Measurements from ENCODE around the gene IER3. TPM values are rescaled to one million over a fixed set of nuclear protein-coding genes. Genes with fewer than 3 reads are reported as not detected.

IER3 gene
- total RNA-seq, 1 experiment from 2014 or later: 82.4 TPM

DNA sequence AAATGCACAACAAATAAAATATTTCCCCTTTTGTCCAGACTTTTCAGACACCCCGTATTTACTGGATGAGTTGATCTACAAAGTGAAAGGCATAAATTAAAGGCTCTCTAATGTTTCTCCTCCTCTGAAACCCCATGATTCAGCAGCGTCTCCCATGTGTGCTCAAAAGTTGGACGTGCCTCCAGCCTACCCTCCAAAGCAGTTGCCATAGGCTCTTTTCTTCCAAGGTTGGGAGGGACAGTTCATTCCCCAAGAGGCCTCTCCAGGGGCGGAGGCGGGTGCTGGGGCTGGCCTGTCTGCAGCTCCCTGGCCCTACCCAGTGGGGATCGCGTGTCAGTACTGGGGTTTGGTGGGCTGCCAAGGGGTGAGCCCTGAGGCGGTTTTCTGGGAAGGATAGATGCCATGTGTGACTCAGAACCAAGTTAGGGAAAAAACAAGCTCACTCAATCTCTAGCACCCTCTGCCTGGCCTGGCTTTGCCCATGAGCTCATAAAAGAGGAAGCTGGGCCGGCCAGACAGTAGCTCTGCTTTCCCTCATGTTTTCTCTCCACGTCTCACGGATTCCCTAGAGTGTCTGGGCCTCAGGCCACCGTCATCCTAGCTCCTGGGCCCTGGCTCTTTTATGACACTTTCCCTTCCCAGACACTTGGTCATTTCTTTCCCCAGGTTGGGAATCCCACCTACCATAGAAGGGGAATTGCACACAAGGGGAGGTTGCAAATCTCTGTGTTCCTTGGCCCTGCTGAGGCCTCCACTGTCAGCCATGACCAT is 8.0 kb upstream of the IER3 start:
- CTCF ChIA-PET: interaction anchor here (0.6 to 1.3 kb wide), 7 partner anchors 8 to 165 kb away, joined by 3 to 4 read pairs (median 3); partner anchors contain the start of genes DHX16, IER3 and VARS2
- Mint-ChIP-seq H3K4me3 (no peak overlapping the region), H3K36me3 (no peaks in the 10 kb centered on the region), H3K27ac (no peak overlapping the region), H3K27me3 (ENCODE audit: low read depth) (no peaks in the 10 kb centered on the region; the same call in 1 of the 2 replicates), H3K9me3 (no peaks in the 10 kb centered on the region), H3K4me1 (peaks cover 14% of the 10 kb centered on the region)
- POLR2A ChIA-PET: interaction anchor here (1.8 kb wide), 1 partner anchor 10 kb away, joined by 5 read pairs; the partner anchor contains the start of gene FLOT1
- no peak for DNase-seq (ENCODE audit: low spot score)
- no peak; the same call in 1 of the 2 replicates for ATAC-seq
- TF ChIP-seq ZNF219 (CRISPR knock-in tag; IDR thresholded peaks at IDR 0.05; ENCODE audit: borderline replicate concordance): no peak
- no peak for TF ChIP-seq MXD4 (CRISPR knock-in tag; IDR thresholded peaks at IDR 0.05; ENCODE audit: borderline replicate concordance)
- TF ChIP-seq, protein P1, sequence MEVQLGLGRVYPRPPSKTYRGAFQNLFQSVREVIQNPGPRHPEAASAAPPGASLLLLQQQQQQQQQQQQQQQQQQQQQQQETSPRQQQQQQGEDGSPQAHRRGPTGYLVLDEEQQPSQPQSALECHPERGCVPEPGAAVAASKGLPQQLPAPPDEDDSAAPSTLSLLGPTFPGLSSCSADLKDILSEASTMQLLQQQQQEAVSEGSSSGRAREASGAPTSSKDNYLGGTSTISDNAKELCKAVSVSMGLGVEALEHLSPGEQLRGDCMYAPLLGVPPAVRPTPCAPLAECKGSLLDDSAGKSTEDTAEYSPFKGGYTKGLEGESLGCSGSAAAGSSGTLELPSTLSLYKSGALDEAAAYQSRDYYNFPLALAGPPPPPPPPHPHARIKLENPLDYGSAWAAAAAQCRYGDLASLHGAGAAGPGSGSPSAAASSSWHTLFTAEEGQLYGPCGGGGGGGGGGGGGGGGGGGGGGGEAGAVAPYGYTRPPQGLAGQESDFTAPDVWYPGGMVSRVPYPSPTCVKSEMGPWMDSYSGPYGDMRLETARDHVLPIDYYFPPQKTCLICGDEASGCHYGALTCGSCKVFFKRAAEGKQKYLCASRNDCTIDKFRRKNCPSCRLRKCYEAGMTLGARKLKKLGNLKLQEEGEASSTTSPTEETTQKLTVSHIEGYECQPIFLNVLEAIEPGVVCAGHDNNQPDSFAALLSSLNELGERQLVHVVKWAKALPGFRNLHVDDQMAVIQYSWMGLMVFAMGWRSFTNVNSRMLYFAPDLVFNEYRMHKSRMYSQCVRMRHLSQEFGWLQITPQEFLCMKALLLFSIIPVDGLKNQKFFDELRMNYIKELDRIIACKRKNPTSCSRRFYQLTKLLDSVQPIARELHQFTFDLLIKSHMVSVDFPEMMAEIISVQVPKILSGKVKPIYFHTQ (CRISPR knock-in tag; IDR thresholded peaks at IDR 0.05): no peak
- TF ChIP-seq GRHL2 (CRISPR knock-in tag; IDR thresholded peaks at IDR 0.05; ENCODE audit: insufficient replicate concordance, severe bottlenecking): no peak
- no peak for TF ChIP-seq MYBL2 (CRISPR knock-in tag; IDR thresholded peaks at IDR 0.05)
- TF ChIP-seq, protein P2, sequence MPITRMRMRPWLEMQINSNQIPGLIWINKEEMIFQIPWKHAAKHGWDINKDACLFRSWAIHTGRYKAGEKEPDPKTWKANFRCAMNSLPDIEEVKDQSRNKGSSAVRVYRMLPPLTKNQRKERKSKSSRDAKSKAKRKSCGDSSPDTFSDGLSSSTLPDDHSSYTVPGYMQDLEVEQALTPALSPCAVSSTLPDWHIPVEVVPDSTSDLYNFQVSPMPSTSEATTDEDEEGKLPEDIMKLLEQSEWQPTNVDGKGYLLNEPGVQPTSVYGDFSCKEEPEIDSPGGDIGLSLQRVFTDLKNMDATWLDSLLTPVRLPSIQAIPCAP (CRISPR knock-in tag; IDR thresholded peaks at IDR 0.05): no peak
- TF ChIP-seq, protein P3, sequence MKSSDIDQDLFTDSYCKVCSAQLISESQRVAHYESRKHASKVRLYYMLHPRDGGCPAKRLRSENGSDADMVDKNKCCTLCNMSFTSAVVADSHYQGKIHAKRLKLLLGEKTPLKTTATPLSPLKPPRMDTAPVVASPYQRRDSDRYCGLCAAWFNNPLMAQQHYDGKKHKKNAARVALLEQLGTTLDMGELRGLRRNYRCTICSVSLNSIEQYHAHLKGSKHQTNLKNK (CRISPR knock-in tag; IDR thresholded peaks at IDR 0.05): no peak
- no peak for TF ChIP-seq ZNF396 (CRISPR knock-in tag; IDR thresholded peaks at IDR 0.05; ENCODE audit: borderline replicate concordance)
- TF ChIP-seq NFATC4 (CRISPR knock-in tag; IDR thresholded peaks at IDR 0.05): no peak
- no peak for TF ChIP-seq ATF2 (CRISPR knock-in tag; IDR thresholded peaks at IDR 0.05; ENCODE audit: borderline replicate concordance, low read depth)
- TF ChIP-seq ZBTB21 (CRISPR knock-in tag; IDR thresholded peaks at IDR 0.05; ENCODE audit: borderline replicate concordance): no peak
- TF ChIP-seq, protein P4, sequence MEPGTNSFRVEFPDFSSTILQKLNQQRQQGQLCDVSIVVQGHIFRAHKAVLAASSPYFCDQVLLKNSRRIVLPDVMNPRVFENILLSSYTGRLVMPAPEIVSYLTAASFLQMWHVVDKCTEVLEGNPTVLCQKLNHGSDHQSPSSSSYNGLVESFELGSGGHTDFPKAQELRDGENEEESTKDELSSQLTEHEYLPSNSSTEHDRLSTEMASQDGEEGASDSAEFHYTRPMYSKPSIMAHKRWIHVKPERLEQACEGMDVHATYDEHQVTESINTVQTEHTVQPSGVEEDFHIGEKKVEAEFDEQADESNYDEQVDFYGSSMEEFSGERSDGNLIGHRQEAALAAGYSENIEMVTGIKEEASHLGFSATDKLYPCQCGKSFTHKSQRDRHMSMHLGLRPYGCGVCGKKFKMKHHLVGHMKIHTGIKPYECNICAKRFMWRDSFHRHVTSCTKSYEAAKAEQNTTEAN (CRISPR knock-in tag; IDR thresholded peaks at IDR 0.05): no peak
- no peak for TF ChIP-seq SMAD3 (CRISPR knock-in tag; IDR thresholded peaks at IDR 0.05; ENCODE audit: borderline replicate concordance)
- TF ChIP-seq ESRRA (CRISPR knock-in tag; IDR thresholded peaks at IDR 0.05; ENCODE audit: borderline replicate concordance): no peak
- TF ChIP-seq, protein P5, sequence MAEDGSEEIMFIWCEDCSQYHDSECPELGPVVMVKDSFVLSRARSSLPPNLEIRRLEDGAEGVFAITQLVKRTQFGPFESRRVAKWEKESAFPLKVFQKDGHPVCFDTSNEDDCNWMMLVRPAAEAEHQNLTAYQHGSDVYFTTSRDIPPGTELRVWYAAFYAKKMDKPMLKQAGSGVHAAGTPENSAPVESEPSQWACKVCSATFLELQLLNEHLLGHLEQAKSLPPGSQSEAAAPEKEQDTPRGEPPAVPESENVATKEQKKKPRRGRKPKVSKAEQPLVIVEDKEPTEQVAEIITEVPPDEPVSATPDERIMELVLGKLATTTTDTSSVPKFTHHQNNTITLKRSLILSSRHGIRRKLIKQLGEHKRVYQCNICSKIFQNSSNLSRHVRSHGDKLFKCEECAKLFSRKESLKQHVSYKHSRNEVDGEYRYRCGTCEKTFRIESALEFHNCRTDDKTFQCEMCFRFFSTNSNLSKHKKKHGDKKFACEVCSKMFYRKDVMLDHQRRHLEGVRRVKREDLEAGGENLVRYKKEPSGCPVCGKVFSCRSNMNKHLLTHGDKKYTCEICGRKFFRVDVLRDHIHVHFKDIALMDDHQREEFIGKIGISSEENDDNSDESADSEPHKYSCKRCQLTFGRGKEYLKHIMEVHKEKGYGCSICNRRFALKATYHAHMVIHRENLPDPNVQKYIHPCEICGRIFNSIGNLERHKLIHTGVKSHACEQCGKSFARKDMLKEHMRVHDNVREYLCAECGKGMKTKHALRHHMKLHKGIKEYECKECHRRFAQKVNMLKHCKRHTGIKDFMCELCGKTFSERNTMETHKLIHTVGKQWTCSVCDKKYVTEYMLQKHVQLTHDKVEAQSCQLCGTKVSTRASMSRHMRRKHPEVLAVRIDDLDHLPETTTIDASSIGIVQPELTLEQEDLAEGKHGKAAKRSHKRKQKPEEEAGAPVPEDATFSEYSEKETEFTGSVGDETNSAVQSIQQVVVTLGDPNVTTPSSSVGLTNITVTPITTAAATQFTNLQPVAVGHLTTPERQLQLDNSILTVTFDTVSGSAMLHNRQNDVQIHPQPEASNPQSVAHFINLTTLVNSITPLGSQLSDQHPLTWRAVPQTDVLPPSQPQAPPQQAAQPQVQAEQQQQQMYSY (CRISPR knock-in tag; IDR thresholded peaks at IDR 0.05): no peak
- TF ChIP-seq OVOL2 (CRISPR knock-in tag; IDR thresholded peaks at IDR 0.05; ENCODE audit: borderline replicate concordance): no peak

All from WTC11 (cell line).